ENCODE data around the gene RBSN.

DNA sequence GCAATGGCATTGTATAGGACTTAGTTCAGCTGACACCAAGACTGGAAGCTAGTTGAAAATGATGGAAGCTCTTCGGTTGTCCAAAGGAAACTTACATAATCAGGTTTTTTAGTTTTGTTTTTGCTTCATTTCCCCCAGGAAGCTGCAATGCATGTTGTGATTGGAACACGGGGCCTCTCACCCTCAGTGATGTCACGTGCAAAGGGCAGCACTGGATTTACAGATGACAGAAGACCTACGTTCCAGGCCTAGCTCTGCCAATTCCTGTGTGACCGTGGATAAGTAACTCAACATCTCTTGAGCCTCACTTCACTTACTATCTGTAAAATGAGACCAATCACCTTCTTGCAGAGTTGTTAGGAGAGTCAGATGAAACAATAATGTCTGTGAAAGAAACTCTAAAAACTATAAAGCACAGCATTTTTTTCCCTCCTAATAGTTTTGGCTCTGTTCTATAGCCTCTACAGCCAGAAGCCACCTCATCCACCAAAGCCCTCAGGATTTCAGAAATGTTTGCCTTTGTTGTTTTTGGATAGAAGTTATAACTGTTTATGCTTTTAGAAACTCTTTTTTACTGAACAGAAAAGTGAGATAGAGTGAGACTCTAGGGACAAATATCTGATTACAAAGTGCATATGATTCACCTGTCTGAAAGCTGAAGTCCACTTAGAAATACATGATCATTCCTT lies 4.6 kb downstream of the RBSN start:
- TF ChIP-seq, protein P1, sequence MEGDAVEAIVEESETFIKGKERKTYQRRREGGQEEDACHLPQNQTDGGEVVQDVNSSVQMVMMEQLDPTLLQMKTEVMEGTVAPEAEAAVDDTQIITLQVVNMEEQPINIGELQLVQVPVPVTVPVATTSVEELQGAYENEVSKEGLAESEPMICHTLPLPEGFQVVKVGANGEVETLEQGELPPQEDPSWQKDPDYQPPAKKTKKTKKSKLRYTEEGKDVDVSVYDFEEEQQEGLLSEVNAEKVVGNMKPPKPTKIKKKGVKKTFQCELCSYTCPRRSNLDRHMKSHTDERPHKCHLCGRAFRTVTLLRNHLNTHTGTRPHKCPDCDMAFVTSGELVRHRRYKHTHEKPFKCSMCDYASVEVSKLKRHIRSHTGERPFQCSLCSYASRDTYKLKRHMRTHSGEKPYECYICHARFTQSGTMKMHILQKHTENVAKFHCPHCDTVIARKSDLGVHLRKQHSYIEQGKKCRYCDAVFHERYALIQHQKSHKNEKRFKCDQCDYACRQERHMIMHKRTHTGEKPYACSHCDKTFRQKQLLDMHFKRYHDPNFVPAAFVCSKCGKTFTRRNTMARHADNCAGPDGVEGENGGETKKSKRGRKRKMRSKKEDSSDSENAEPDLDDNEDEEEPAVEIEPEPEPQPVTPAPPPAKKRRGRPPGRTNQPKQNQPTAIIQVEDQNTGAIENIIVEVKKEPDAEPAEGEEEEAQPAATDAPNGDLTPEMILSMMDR (IDR thresholded peaks at IDR 0.05), result no peak
- no peak for TF ChIP-seq POLR2A (IDR thresholded peaks at IDR 0.05)

Data from vagina (tissue), 2 donors.